SK-N-SH (cell line): ENCODE results near the gene UTP3. TPM values are rescaled to one million over a fixed set of nuclear protein-coding genes. Genes with fewer than 3 reads are reported as not detected.
A peak's percentile ranks its signal among the peaks of the same experiment; 100 is the strongest.

Experiments used
- CTCF ChIA-PET: fragments of 300-600, 350-600 bp; formaldehyde crosslinking; extraction: SDS; loops from one replicate; lab custom pipeline; 2021; lab: Yijun Ruan, JAX
- POLR2A ChIA-PET: fragments of 350-600 bp; sonication (Branson Sonifier 250); formaldehyde crosslinking; extraction: SDS; loops from one replicate; lab custom pipeline; 2020; ENCODE audit warnings: antibody characterized with exemption, inconsistent platforms; lab: Yijun Ruan, JAX
- DNase-seq: peaks from one replicate; pipeline ENCODE4 v3.0.0; 2012
- H2AFZ ChIP-seq: fragments of 200-600 bp; sonication (generic); 2 replicates; pipeline ENCODE4 v1.8.1; 2016; ENCODE audit warnings: antibody characterized with exemption, mild to moderate bottlenecking, low read depth
- H3F3A ChIP-seq: fragments of 200-600 bp; sonication (generic); replicated peaks from 2 replicates; pipeline ENCODE3; 2016; ENCODE audit warnings: antibody characterized with exemption, mild to moderate bottlenecking; ENCODE audit not compliant: insufficient read depth
- H3K27ac ChIP-seq, 2 experiments: fragments of 200-500 bp in 1 of 2; fragments of 200-600 bp in 1 of 2; sonication (Bioruptor generic) in 1 of 2; sonication (generic), shearing (Covaris generic) in 1 of 2; 2 replicates each; pipeline versions ENCODE4 v1.5.1 to v1.6.1; 2014 to 2016; ENCODE audit warnings: low read depth in 2 of 2, inconsistent platforms in 1 of 2, low read length in 1 of 2, mild to moderate bottlenecking in 1 of 2, mixed read lengths in 1 of 2
- H3K27me3 ChIP-seq: fragments of 200-600 bp; sonication (generic), shearing (Covaris generic); 2 replicates; pipeline ENCODE4 v1.6.1; 2016; ENCODE audit warnings: mixed run types; ENCODE audit not compliant: insufficient read depth
- H3K36me3 ChIP-seq, 2 experiments: fragments of 200-500 bp in 1 of 2; fragments of 200-600 bp in 1 of 2; sonication (Bioruptor generic) in 1 of 2; sonication (generic) in 1 of 2; replicated peaks in 1 of 2; 2 replicates each; pipeline versions ENCODE3 to v1.5.1; 2014 to 2016; ENCODE audit warnings: low read length in 1 of 2, mild to moderate bottlenecking in 1 of 2; ENCODE audit not compliant: insufficient read depth in 2 of 2, control insufficient read depth in 1 of 2
- H3K4me1 ChIP-seq, 2 experiments: fragments of 200-500 bp in 1 of 2; fragments of 200-600 bp in 1 of 2; sonication (Bioruptor generic) in 1 of 2; sonication (generic), shearing (Covaris generic) in 1 of 2; 2 replicates each; pipeline versions ENCODE4 v1.5.1 to v1.6.1; 2014 to 2016; ENCODE audit warnings: low read depth in 1 of 2, low read length in 1 of 2, mixed run types in 1 of 2; ENCODE audit not compliant: insufficient read depth in 2 of 2, control insufficient read depth in 1 of 2
- H3K4me2 ChIP-seq: fragments of 200-600 bp; sonication (generic), shearing (Covaris generic); 2 replicates; pipeline ENCODE4 v1.6.1; 2017; ENCODE audit warnings: mixed run types
- H3K4me3 ChIP-seq, 2 experiments: fragments of 200-500 bp in 1 of 2; fragments of 200-600 bp in 1 of 2; sonication (Bioruptor generic) in 1 of 2; sonication (generic), shearing (Covaris generic) in 1 of 2; 2 replicates each; pipeline versions ENCODE4 v1.5.1 to v1.8.1; 2014 to 2016; ENCODE audit warnings: low read depth in 2 of 2, inconsistent platforms in 1 of 2, low read length in 1 of 2, mild to moderate bottlenecking in 1 of 2, mixed read lengths in 1 of 2, moderate library complexity in 1 of 2
- H3K79me2 ChIP-seq: fragments of 200-600 bp; sonication (generic); 2 replicates; pipeline ENCODE4 v1.8.1; 2017; ENCODE audit warnings: mild to moderate bottlenecking; ENCODE audit not compliant: insufficient read depth
- H3K9ac ChIP-seq: fragments of 200-600 bp; sonication (generic); 2 replicates; pipeline ENCODE4 v1.6.1; 2017; ENCODE audit warnings: mixed run types
- H3K9me2 ChIP-seq: fragments of 200-600 bp; sonication (generic); 2 replicates; pipeline ENCODE4 v1.6.1; 2017; ENCODE audit warnings: mixed run types
- H3K9me3 ChIP-seq: fragments of 200-600 bp; sonication (generic); 2 replicates; pipeline ENCODE4 v1.6.1; 2017; ENCODE audit warnings: mixed run types, mild to moderate bottlenecking, moderate library complexity
- H4K20me1 ChIP-seq: fragments of 200-600 bp; sonication (generic); 2 replicates; pipeline ENCODE4 v1.6.1; 2017; ENCODE audit warnings: mild to moderate bottlenecking, mixed run types; ENCODE audit not compliant: insufficient read depth
- CHD2 ChIP-seq: fragments of 150-350 bp; IDR thresholded peaks from 2 replicates; pipeline ENCODE4 v1.6.1; 2018; ENCODE audit warnings: low read length; ENCODE audit not compliant: partially characterized antibody
- EP300 ChIP-seq, 2 experiments: IDR thresholded peaks; 2 replicates each; pipeline versions ENCODE4 v1.4.0 to v1.6.1; 2012; ENCODE audit warnings: borderline replicate concordance in 1 of 2, low read depth in 1 of 2, low read length in 1 of 2
- GATA2 ChIP-seq: sonication (generic); formaldehyde crosslinking; IDR thresholded peaks from 2 replicates; pipeline ENCODE4 v1.5.0; 2020; ENCODE audit warnings: mild to moderate bottlenecking, missing genetic modification reagents
- JUND ChIP-seq: IDR thresholded peaks from 2 replicates; pipeline ENCODE4 v1.4.0; 2012
- MEF2A ChIP-seq: IDR thresholded peaks from 2 replicates; pipeline ENCODE4 v1.4.0; 2012; ENCODE audit warnings: low read depth, borderline replicate concordance
- MXI1 ChIP-seq: IDR thresholded peaks from 2 replicates; pipeline ENCODE4 v1.6.1; 2012; ENCODE audit warnings: mild to moderate bottlenecking, low read depth, low read length, improper control_type of control experiment
- NFIC ChIP-seq: IDR thresholded peaks from 2 replicates; pipeline ENCODE4 v1.4.0; 2012; ENCODE audit warnings: borderline replicate concordance
- RAD21 ChIP-seq: IDR thresholded peaks from 2 replicates; pipeline ENCODE4 v1.6.1; 2012; ENCODE audit warnings: mild to moderate bottlenecking, low read length
- RCOR1 ChIP-seq: fragments of 150-350 bp; IDR thresholded peaks from 2 replicates; pipeline ENCODE4 v1.6.1; 2017; ENCODE audit warnings: antibody characterized with exemption, low read length
- RXRA ChIP-seq: IDR thresholded peaks from 2 replicates; pipeline ENCODE4 v1.4.0; 2012; ENCODE audit warnings: low read depth, mild to moderate bottlenecking, borderline replicate concordance
- WGBS: methylation state at CpG from one replicate; pipeline ENCODE4 v1.1.6; 2017; ENCODE audit warnings: low lambda C conversion rate; 5-methylcytosine and 5-hydroxymethylcytosine counted together
- polyA plus RNA-seq, 3 experiments: library from polyadenylated mRNA; depleted of rRNA; stranded (reverse); fragments of >200 nt; gene quantifications; 2 replicates each; pipeline ENCODE4 v1.2.3, GENCODE V29; 2012
- TF ChIP-seq, protein P1 (sequence below): IDR thresholded peaks from 2 replicates; pipeline ENCODE4 v1.6.1; 2012; ENCODE audit warnings: mild to moderate bottlenecking, low read depth, low read length, moderate library complexity
- TF ChIP-seq, protein P2 (sequence below): IDR thresholded peaks from 2 replicates; pipeline ENCODE4 v1.4.0; 2012; ENCODE audit warnings: low read depth, borderline replicate concordance
- TF ChIP-seq, protein P3 (sequence below): fragments of 200-600 bp; sonication (generic); IDR thresholded peaks from 2 replicates; pipeline ENCODE4 v1.6.1; 2017; ENCODE audit warnings: antibody characterized with exemption, mild to moderate bottlenecking, moderate library complexity
- TF ChIP-seq, protein P4 (sequence below): fragments of 150-350 bp; IDR thresholded peaks from 2 replicates; pipeline ENCODE4 v1.6.1; 2016; ENCODE audit warnings: mild to moderate bottlenecking, low read depth, low read length
- TF ChIP-seq, protein P5 (sequence below): IDR thresholded peaks from 2 replicates; pipeline ENCODE4 v1.4.0; 2012; ENCODE audit warnings: low read depth

The UTP3 gene
- polyA plus RNA-seq, 1 of the 3 experiments (the other 2 are of a cell fraction), result 36.9 TPM

DNA sequence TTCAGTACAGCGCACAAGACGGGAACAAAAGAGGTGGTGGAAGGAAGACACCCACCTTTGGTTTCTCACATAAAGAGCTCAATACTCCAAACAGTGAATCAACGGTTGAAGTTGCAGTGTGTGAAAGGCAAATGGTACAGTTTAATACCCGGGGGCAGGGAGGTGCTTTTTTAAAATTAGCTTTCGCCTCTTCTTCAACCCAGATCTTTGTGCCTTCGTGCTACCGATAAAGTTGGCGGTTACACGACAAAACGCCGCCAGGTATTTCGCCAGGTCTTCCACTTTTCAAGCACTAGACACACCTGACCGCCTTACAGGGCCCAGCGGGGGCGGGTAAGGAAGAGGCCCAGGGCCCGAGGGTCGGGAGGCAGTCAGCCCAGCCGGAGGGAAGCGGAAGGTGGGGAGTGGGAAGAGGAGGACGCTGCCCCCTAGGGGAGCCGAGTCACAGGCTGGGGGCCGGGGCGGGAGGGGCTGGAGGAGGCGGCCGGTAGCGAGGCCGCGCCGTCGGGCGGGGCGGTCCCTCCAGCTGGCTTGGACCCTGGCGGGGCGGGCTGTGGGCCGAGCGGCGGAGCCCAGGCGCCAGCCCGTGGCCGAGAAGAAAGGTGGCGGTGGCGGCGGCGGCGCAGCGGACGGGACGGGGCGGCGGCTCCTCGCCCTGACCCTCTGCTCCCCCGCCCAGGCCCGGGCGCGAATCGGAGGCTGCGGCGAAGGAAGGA lies 16.0 kb downstream of the UTP3 start (continued):
- TF ChIP-seq, protein P1, sequence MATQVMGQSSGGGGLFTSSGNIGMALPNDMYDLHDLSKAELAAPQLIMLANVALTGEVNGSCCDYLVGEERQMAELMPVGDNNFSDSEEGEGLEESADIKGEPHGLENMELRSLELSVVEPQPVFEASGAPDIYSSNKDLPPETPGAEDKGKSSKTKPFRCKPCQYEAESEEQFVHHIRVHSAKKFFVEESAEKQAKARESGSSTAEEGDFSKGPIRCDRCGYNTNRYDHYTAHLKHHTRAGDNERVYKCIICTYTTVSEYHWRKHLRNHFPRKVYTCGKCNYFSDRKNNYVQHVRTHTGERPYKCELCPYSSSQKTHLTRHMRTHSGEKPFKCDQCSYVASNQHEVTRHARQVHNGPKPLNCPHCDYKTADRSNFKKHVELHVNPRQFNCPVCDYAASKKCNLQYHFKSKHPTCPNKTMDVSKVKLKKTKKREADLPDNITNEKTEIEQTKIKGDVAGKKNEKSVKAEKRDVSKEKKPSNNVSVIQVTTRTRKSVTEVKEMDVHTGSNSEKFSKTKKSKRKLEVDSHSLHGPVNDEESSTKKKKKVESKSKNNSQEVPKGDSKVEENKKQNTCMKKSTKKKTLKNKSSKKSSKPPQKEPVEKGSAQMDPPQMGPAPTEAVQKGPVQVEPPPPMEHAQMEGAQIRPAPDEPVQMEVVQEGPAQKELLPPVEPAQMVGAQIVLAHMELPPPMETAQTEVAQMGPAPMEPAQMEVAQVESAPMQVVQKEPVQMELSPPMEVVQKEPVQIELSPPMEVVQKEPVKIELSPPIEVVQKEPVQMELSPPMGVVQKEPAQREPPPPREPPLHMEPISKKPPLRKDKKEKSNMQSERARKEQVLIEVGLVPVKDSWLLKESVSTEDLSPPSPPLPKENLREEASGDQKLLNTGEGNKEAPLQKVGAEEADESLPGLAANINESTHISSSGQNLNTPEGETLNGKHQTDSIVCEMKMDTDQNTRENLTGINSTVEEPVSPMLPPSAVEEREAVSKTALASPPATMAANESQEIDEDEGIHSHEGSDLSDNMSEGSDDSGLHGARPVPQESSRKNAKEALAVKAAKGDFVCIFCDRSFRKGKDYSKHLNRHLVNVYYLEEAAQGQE, result no peak
- TF ChIP-seq, protein P2, sequence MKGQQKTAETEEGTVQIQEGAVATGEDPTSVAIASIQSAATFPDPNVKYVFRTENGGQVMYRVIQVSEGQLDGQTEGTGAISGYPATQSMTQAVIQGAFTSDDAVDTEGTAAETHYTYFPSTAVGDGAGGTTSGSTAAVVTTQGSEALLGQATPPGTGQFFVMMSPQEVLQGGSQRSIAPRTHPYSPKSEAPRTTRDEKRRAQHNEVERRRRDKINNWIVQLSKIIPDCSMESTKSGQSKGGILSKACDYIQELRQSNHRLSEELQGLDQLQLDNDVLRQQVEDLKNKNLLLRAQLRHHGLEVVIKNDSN, result no peak
- TF ChIP-seq EP300 (IDR thresholded peaks at IDR 0.05; ENCODE audit: borderline replicate concordance in 1 of 2, low read depth in 1 of 2, low read length in 1 of 2), result no peak
- TF ChIP-seq MXI1, result no peak
- TF ChIP-seq, protein P3, sequence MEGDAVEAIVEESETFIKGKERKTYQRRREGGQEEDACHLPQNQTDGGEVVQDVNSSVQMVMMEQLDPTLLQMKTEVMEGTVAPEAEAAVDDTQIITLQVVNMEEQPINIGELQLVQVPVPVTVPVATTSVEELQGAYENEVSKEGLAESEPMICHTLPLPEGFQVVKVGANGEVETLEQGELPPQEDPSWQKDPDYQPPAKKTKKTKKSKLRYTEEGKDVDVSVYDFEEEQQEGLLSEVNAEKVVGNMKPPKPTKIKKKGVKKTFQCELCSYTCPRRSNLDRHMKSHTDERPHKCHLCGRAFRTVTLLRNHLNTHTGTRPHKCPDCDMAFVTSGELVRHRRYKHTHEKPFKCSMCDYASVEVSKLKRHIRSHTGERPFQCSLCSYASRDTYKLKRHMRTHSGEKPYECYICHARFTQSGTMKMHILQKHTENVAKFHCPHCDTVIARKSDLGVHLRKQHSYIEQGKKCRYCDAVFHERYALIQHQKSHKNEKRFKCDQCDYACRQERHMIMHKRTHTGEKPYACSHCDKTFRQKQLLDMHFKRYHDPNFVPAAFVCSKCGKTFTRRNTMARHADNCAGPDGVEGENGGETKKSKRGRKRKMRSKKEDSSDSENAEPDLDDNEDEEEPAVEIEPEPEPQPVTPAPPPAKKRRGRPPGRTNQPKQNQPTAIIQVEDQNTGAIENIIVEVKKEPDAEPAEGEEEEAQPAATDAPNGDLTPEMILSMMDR, result peak; percentile 53

DNA sequence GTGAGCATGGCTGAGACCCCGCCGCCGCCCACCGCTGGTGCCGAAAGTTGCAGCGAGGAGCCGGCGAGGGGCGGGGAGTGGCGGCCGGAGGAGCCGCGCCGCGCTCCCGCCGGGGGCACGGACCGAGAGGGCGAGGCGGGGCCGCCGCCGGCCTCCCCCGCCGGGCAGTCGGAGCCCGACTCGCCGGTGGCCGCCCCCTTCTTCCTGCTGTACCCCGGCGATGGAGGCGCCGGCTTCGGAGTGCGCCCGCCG lies 16.5 kb downstream of the UTP3 start:
- Histone ChIP-seq H2AFZ (peak overlapping the region; percentile 98; the same call in 1 of the 2 replicates), H3K9ac (peak overlapping the region; percentile 80), H3K27ac (peak overlapping the region; percentile 87 to 93), H3F3A (peaks cover 36% of the 10 kb centered on the region), H3K27me3 (no peaks in the 10 kb centered on the region), H3K4me3 (peak overlapping the region; percentile 79 to 80), H3K4me2 (peak overlapping the region; percentile 71; the same call in 1 of the 2 replicates), H4K20me1 (no peaks in the 10 kb centered on the region), H3K4me1 (peaks cover 4 to 11% of the 10 kb centered on the region in 2 experiments; a peak in 3 of 4 replicates), H3K79me2 (peaks cover 44% of the 10 kb centered on the region), H3K9me3 (no peaks in the 10 kb centered on the region), H3K9me2 (no peaks in the 10 kb centered on the region), H3K36me3 (no peaks in the 10 kb centered on the region)
- ChIA-PET CTCF (interaction anchor here (1.4 to 4.8 kb wide), 6 partner anchors 14 to 132 kb away, joined by 3 to 48 read pairs (median 8); partner anchors contain the start of genes RUFY3 and UTP3), POLR2A (interaction anchor here (1.1 to 3.0 kb wide), 5 partner anchors 13 to 288 kb away, joined by 5 to 20 read pairs (median 7); partner anchors contain the start of genes DCK, MOB1B, RUFY3 and UTP3)
- WGBS, result 2% methylated on average over 9 of the region's 39 CpGs
- no peak for DNase-seq
- no peak for TF ChIP-seq MEF2A
- no peak for TF ChIP-seq JUND
- no peak for TF ChIP-seq RAD21
- TF ChIP-seq, protein P4, sequence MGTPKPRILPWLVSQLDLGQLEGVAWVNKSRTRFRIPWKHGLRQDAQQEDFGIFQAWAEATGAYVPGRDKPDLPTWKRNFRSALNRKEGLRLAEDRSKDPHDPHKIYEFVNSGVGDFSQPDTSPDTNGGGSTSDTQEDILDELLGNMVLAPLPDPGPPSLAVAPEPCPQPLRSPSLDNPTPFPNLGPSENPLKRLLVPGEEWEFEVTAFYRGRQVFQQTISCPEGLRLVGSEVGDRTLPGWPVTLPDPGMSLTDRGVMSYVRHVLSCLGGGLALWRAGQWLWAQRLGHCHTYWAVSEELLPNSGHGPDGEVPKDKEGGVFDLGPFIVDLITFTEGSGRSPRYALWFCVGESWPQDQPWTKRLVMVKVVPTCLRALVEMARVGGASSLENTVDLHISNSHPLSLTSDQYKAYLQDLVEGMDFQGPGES, result no peak
- TF ChIP-seq, protein P1, result no peak
- TF ChIP-seq, protein P2, result no peak
- TF ChIP-seq, protein P5, sequence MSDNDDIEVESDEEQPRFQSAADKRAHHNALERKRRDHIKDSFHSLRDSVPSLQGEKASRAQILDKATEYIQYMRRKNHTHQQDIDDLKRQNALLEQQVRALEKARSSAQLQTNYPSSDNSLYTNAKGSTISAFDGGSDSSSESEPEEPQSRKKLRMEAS, result no peak
- no peak for TF ChIP-seq GATA2
- TF ChIP-seq RCOR1, result no peak
- no peak for TF ChIP-seq NFIC
- no peak for TF ChIP-seq CHD2
- TF ChIP-seq RXRA, result no peak
